Gastrocnemius medialis (tissue), 4 donors: Measurements from ENCODE around the gene N4BP2. TPM values are rescaled to one million over a fixed set of nuclear protein-coding genes. Genes with fewer than 3 reads are reported as not detected.
"Not testable (repeated sequence)": the region's sequence is repeated elsewhere in the genome, so short reads cannot be mapped to it uniquely, and the experiment has no call there.

Source experiments
- ATAC-seq, 2 donors: fragments of 150-250 bp; one replicate each; pipeline ENCODE4 v1.9.1; 2016
- DNase-seq, 2 donors: peaks; one replicate each; pipeline ENCODE4 v3.0.0-alpha.2; 2019
- H3K27ac ChIP-seq, 4 donors: fragments of 200-600 bp; sonication (generic); 1 replicate in 1 of 4; 2 replicates in 3 of 4; pipeline ENCODE4 v1.5.1; 2016 to 2018; ENCODE audit warnings: mild to moderate bottlenecking in 2 of 4, moderate library complexity in 1 of 4
- H3K27me3 ChIP-seq, 3 donors: fragments of 200-600 bp; sonication (generic) in 2 of 3; 1 replicate in 1 of 3; 2 replicates in 2 of 3; pipeline versions ENCODE4 v1.5.1 to v1.6.0; 2016 to 2019; ENCODE audit warnings: mild to moderate bottlenecking in 1 of 3, moderate library complexity in 1 of 3
- H3K36me3 ChIP-seq, 2 donors: fragments of 200-600 bp; sonication (generic) in 1 of 2; one replicate each; pipeline ENCODE4 v1.5.1; 2017 to 2018
- H3K4me1 ChIP-seq, 2 donors: fragments of 200-600 bp; sonication (generic) in 1 of 2; one replicate each; pipeline ENCODE4 v1.5.1; 2016 to 2017; ENCODE audit warnings: mild to moderate bottlenecking in 2 of 2
- H3K4me3 ChIP-seq, 4 donors: fragments of 200-600 bp; sonication (generic) in 3 of 4; 1 replicate in 1 of 4; 2 replicates in 3 of 4; pipeline ENCODE4 v1.5.1; 2016 to 2019; ENCODE audit warnings: mild to moderate bottlenecking in 2 of 4
- H3K9me3 ChIP-seq, 3 donors: fragments of 200-600 bp; sonication (generic) in 2 of 3; 1 replicate in 1 of 3; 2 replicates in 2 of 3; pipeline ENCODE4 v1.5.1; 2016 to 2019
- CTCF ChIP-seq, 5 experiments: fragments of 450-650 bp in 3 of 5; fragments of 200-600 bp in 2 of 5; sonication (generic) in 2 of 5; IDR thresholded peaks in 4 of 5; conservative IDR thresholded peaks in 1 of 5; 1 replicate in 4 of 5; 2 replicates in 1 of 5; pipeline ENCODE4 v1.5.1; 2016 to 2019; ENCODE audit warnings: antibody characterized with exemption in 5 of 5, mild to moderate bottlenecking in 3 of 5, moderate library complexity in 3 of 5
- POLR2A ChIP-seq, 2 donors: fragments of 450-650 bp; IDR thresholded peaks; one replicate each; pipeline ENCODE4 v1.6.1; 2017; ENCODE audit warnings: antibody characterized with exemption in 2 of 2, mild to moderate bottlenecking in 2 of 2, moderate library complexity in 2 of 2
- in situ Hi-C, 4 donors: fragments of 200-750 bp; cut with MboI; loops; one replicate each; pipeline versions ENCODE4 v1.15.0 to v1.8.0; 2017; ENCODE audit warnings: low sequenced_read_pairs in 4 of 4
- intact Hi-C: fragments of 100-400 bp; cut with DNase I; formaldehyde crosslinking; loops from one replicate; pipeline ENCODE4 v1.15.1; 2023; ENCODE audit warnings: low total_unique reads
- total RNA-seq, 4 donors: library from RNA; depleted of rRNA; stranded (reverse); fragments of >200 nt; gene quantifications; one replicate each; pipeline versions ENCODE4 v1.1.0 to v1.2.3, GENCODE V29; 2016

Gene N4BP2
- total RNA-seq, 4 donors from 2014 or later: 1.3 to 7.0 (median 3.3) TPM

GRCh38 chr4:40065010-40065409 lies 8.4 kb downstream of the N4BP2 start:
- no peak overlapping the region for H3K27ac ChIP-seq
- TF ChIP-seq POLR2A (IDR thresholded peaks at IDR 0.05) (no peak), CTCF (IDR thresholded peaks at IDR 0.05 in 4 of 5, conservative IDR thresholded peaks at IDR 0.05 in 1 of 5) (no peak)
- ATAC-seq (no peak), DNase-seq (no peak)
- no peaks in the 10 kb centered on the region for H3K27me3 ChIP-seq
- H3K36me3 ChIP-seq: no peaks in the 10 kb centered on the region
- intact Hi-C loops: no loop called here
- H3K4me1 ChIP-seq: no peaks in the 10 kb centered on the region
- no peaks in the 10 kb centered on the region for H3K9me3 ChIP-seq
- in situ Hi-C loops: loop anchor here in 1 of 4 donors (25.0 kb wide), 1 partner anchor 247 kb away; no protein-coding TSS in a partner anchor
- no peak overlapping the region for H3K4me3 ChIP-seq

GRCh38 chr4:40066651-40067050 lies 10.0 kb downstream of the N4BP2 start:
- no peak overlapping the region for H3K27ac ChIP-seq
- no peak for TF ChIP-seq CTCF (IDR thresholded peaks at IDR 0.05 in 4 of 5, conservative IDR thresholded peaks at IDR 0.05 in 1 of 5)
- TF ChIP-seq POLR2A (IDR thresholded peaks at IDR 0.05): no peak
- no peaks in the 10 kb centered on the region for H3K4me1 ChIP-seq
- no peaks in the 10 kb centered on the region for H3K27me3 ChIP-seq
- in situ Hi-C loops (loop anchor here in 1 of 4 donors (25.0 kb wide), 1 partner anchor 246 kb away; no protein-coding TSS in a partner anchor), intact Hi-C loops (no loop called here)
- ATAC-seq (no peak), DNase-seq (no peak)
- H3K9me3 ChIP-seq: no peaks in the 10 kb centered on the region
- H3K36me3 ChIP-seq: no peaks in the 10 kb centered on the region
- no peak overlapping the region for H3K4me3 ChIP-seq

- Histone ChIP-seq H3K27ac (no peak overlapping the region), H3K27me3 (no peaks in the 10 kb centered on the region), H3K36me3 (peaks cover 0 to 10% of the 10 kb centered on the region in 2 donors), H3K4me3 (no peak overlapping the region), H3K4me1 (no peaks in the 10 kb centered on the region), H3K9me3 (no peaks in the 10 kb centered on the region)
- DNase-seq (no peak), ATAC-seq (no peak)
- intact Hi-C loops (no loop called here), in situ Hi-C loops (loop anchor here in 1 of 4 donors (25.0 kb wide), 1 partner anchor 242 kb away; no protein-coding TSS in a partner anchor)
- TF ChIP-seq CTCF (IDR thresholded peaks at IDR 0.05 in 4 of 5, conservative IDR thresholded peaks at IDR 0.05 in 1 of 5): no peak
- no peak for TF ChIP-seq POLR2A (IDR thresholded peaks at IDR 0.05)
These were observed 13.7 kb downstream of the N4BP2 start for GRCh38 chr4:40070387-40070786.

- Histone ChIP-seq H3K4me1 (no peaks in the 10 kb centered on the region), H3K36me3 (no peaks in the 10 kb centered on the region), H3K27me3 (no peaks in the 10 kb centered on the region), H3K27ac (no peak overlapping the region), H3K9me3 (no peaks in the 10 kb centered on the region), H3K4me3 (no peak overlapping the region)
- no peak for TF ChIP-seq POLR2A (IDR thresholded peaks at IDR 0.05)
- no peak for TF ChIP-seq CTCF (IDR thresholded peaks at IDR 0.05 in 4 of 5, conservative IDR thresholded peaks at IDR 0.05 in 1 of 5)
- in situ Hi-C loops (no loop called here), intact Hi-C loops (no loop called here)
- no peak for ATAC-seq
- no peak for DNase-seq
These were observed 29.8 kb downstream of the N4BP2 start for GRCh38 chr4:40086421-40086820.

- H3K9me3 ChIP-seq: no peaks in the 10 kb centered on the region
- intact Hi-C loops (no loop called here), in situ Hi-C loops (no loop called here)
- TF ChIP-seq POLR2A (IDR thresholded peaks at IDR 0.05): no peak
- no peak for TF ChIP-seq CTCF (IDR thresholded peaks at IDR 0.05 in 4 of 5, conservative IDR thresholded peaks at IDR 0.05 in 1 of 5)
- H3K36me3 ChIP-seq: no peaks in the 10 kb centered on the region
- DNase-seq (no peak), ATAC-seq (no peak)
- H3K27me3 ChIP-seq: no peaks in the 10 kb centered on the region
- no peaks in the 10 kb centered on the region for H3K4me1 ChIP-seq
- no peak overlapping the region for H3K27ac ChIP-seq
- H3K4me3 ChIP-seq: no peak overlapping the region
These were observed 31.2 kb downstream of the N4BP2 start for GRCh38 chr4:40087799-40088366.

GRCh38 chr4:40093400-40093799 lies 36.8 kb downstream of the N4BP2 start:
- H3K9me3 ChIP-seq, H3K4me3 ChIP-seq, H3K27ac ChIP-seq, H3K36me3 ChIP-seq, H3K27me3 ChIP-seq, in situ Hi-C loops, ATAC-seq, H3K4me1 ChIP-seq, intact Hi-C loops, DNase-seq: not testable (repeated sequence)
